ENCODE measurements around the gene VILL. TPM values are rescaled to one million over a fixed set of nuclear protein-coding genes. Genes with fewer than 3 reads are reported as not detected.

The VILL gene
- total and polyA plus RNA-seq, 4 donors: 0.88 to 3.5 (median 1.6) TPM

DNA sequence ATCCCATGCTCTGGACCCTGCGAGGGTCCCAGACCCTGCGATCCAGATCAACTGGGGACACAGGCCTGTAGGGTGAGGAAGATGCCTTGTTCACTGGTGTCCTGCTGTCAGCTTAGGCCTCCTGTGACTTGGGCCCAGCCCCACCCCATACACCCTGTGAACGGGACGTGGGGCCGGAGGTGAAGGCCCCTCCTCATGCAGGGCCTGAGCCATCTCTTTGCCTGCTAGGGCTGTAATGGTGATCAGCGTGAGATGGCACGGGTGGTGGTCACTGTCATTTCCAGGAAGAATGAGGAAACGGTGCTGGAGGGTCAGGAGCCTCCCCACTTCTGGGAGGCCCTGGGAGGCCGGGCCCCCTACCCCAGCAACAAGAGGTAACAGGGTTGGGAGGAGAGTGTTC is 12.4 kb downstream of the VILL start:
- no peaks in the 10 kb centered on the region for H3K27me3 ChIP-seq (ENCODE audit: control insufficient read depth in 4 of 4, insufficient read depth in 4 of 4, low read length in 3 of 4)
- no peak for DNase-seq (ENCODE audit: low spot score)
- no peaks in the 10 kb centered on the region for H3K9me3 ChIP-seq (ENCODE audit: control insufficient read depth in 4 of 4, low read length in 3 of 4)
- 85% methylated on average over 9 of the region's 9 CpGs for WGBS
- peaks cover 0 to 5% (median 3%) of the 10 kb centered on the region in 4 donors for H3K36me3 ChIP-seq (ENCODE audit: control insufficient read depth in 4 of 4, insufficient read depth in 3 of 4, low read depth in 1 of 4, low read length in 3 of 4)
- H3K9ac ChIP-seq (ENCODE audit: low read depth in 1 of 2, low read length in 2 of 2): no peak overlapping the region
- TF ChIP-seq NR2F2 (IDR thresholded peaks at IDR 0.05) (no peak), YY1 (IDR thresholded peaks at IDR 0.05) (no peak), HNF4G (IDR thresholded peaks at IDR 0.05) (no peak), HNF4A (conservative IDR thresholded peaks at IDR 0.05) (no peak), SP1 (IDR thresholded peaks at IDR 0.05) (no peak), EGR1 (IDR thresholded peaks at IDR 0.05; ENCODE audit: low read depth in 2 of 2) (no peak), REST (IDR thresholded peaks at IDR 0.05) (no peak), JUND (IDR thresholded peaks at IDR 0.05) (no peak), RAD21 (IDR thresholded peaks at IDR 0.05) (no peak), RXRA (IDR thresholded peaks at IDR 0.05) (no peak), FOXA1 (IDR thresholded peaks at IDR 0.05) (no peak)
- TF ChIP-seq, protein P1, sequence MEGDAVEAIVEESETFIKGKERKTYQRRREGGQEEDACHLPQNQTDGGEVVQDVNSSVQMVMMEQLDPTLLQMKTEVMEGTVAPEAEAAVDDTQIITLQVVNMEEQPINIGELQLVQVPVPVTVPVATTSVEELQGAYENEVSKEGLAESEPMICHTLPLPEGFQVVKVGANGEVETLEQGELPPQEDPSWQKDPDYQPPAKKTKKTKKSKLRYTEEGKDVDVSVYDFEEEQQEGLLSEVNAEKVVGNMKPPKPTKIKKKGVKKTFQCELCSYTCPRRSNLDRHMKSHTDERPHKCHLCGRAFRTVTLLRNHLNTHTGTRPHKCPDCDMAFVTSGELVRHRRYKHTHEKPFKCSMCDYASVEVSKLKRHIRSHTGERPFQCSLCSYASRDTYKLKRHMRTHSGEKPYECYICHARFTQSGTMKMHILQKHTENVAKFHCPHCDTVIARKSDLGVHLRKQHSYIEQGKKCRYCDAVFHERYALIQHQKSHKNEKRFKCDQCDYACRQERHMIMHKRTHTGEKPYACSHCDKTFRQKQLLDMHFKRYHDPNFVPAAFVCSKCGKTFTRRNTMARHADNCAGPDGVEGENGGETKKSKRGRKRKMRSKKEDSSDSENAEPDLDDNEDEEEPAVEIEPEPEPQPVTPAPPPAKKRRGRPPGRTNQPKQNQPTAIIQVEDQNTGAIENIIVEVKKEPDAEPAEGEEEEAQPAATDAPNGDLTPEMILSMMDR (IDR thresholded peaks at IDR 0.05; ENCODE audit: low read depth, low read length, missing input control): no peak
- H3K27ac ChIP-seq (ENCODE audit: low read depth in 1 of 2, low read length in 2 of 2): no peak overlapping the region
- no peak overlapping the region for H3K4me3 ChIP-seq (ENCODE audit: low read depth in 1 of 3, low read length in 3 of 3)
- peaks cover 0 to 17% (median 6%) of the 10 kb centered on the region in 4 donors for H3K4me1 ChIP-seq (ENCODE audit: control insufficient read depth in 4 of 4, insufficient read depth in 4 of 4, low read length in 3 of 4)

- no peak overlapping the region for H3K27ac ChIP-seq (ENCODE audit: low read depth in 1 of 2, low read length in 2 of 2)
- no peak overlapping the region for H3K9ac ChIP-seq (ENCODE audit: low read depth in 1 of 2, low read length in 2 of 2)
- H3K27me3 ChIP-seq (ENCODE audit: control insufficient read depth in 4 of 4, insufficient read depth in 4 of 4, low read length in 3 of 4): no peaks in the 10 kb centered on the region
- TF ChIP-seq, protein P1 (IDR thresholded peaks at IDR 0.05; ENCODE audit: low read depth, low read length, missing input control): peak; percentile 68
- TF ChIP-seq EGR1 (IDR thresholded peaks at IDR 0.05; ENCODE audit: low read depth in 2 of 2): no peak
- TF ChIP-seq JUND (IDR thresholded peaks at IDR 0.05): no peak
- no peak for TF ChIP-seq RXRA (IDR thresholded peaks at IDR 0.05)
- TF ChIP-seq GABPA (IDR thresholded peaks at IDR 0.05 in 1 of 2, conservative IDR thresholded peaks at IDR 0.05 in 1 of 2): no peak
- peak; percentile 73 to 86 for TF ChIP-seq RAD21 (IDR thresholded peaks at IDR 0.05)
- TF ChIP-seq TAF1 (conservative IDR thresholded peaks at IDR 0.05): no peak
- TF ChIP-seq NR2F2 (IDR thresholded peaks at IDR 0.05): no peak
- no peak for TF ChIP-seq SP1 (IDR thresholded peaks at IDR 0.05)
- TF ChIP-seq FOXA2 (IDR thresholded peaks at IDR 0.05): no peak
- H3K4me3 ChIP-seq (ENCODE audit: low read depth in 1 of 3, low read length in 3 of 3): no peak overlapping the region
- WGBS: 43% methylated on average over 7 of the region's 7 CpGs
- peaks cover 0 to 7% (median 4%) of the 10 kb centered on the region in 4 donors for H3K36me3 ChIP-seq (ENCODE audit: control insufficient read depth in 4 of 4, insufficient read depth in 3 of 4, low read depth in 1 of 4, low read length in 3 of 4)
- peak; percentile 75 for DNase-seq (ENCODE audit: low spot score)
- H3K4me1 ChIP-seq (ENCODE audit: control insufficient read depth in 4 of 4, insufficient read depth in 4 of 4, low read length in 3 of 4): peaks cover 0 to 12% (median 5%) of the 10 kb centered on the region in 4 donors
- H3K9me3 ChIP-seq (ENCODE audit: control insufficient read depth in 4 of 4, low read length in 3 of 4): no peaks in the 10 kb centered on the region
Observed at GRCh38 chr3:38003371-38003816, 12.8 kb downstream of the VILL start.

All from liver (tissue), 9 donors.